SU-DHL-6 (cell line): Measurements from ENCODE around the gene RAB43.

Source experiments
- H2AFZ ChIP-seq: fragments of 200-600 bp; sonication (generic); 2 replicates; pipeline ENCODE4 v1.6.1; 2014; ENCODE audit warnings: low read depth, mild to moderate bottlenecking, moderate library complexity, mixed read lengths, antibody characterized with exemption, low read length; ENCODE audit not compliant: severe bottlenecking
- H3F3A ChIP-seq: fragments of 200-600 bp; shearing (Covaris generic); 2 replicates; pipeline ENCODE4 v1.6.0; 2016; ENCODE audit warnings: antibody characterized with exemption, mild to moderate bottlenecking; ENCODE audit not compliant: insufficient read depth
- H3K27ac ChIP-seq: fragments of 200-600 bp; sonication (generic); 2 replicates; pipeline ENCODE4 v1.5.1; 2016; ENCODE audit warnings: low read depth, mild to moderate bottlenecking, low read length, moderate library complexity, mixed read lengths
- H3K27me3 ChIP-seq: fragments of 200-600 bp; sonication (generic), shearing (Covaris generic); 2 replicates; pipeline ENCODE4 v1.6.0; 2014; ENCODE audit warnings: mild to moderate bottlenecking, low read length
- H3K36me3 ChIP-seq: fragments of 200-600 bp; sonication (generic); 2 replicates; pipeline ENCODE4 v1.6.1; 2014; ENCODE audit warnings: mild to moderate bottlenecking, low read length, mixed read lengths
- H3K4me2 ChIP-seq: fragments of 300-600, 200-600 bp; shearing (Covaris generic), sonication (generic); 2 replicates; pipeline ENCODE4 v1.6.0; 2014; ENCODE audit warnings: low read length, low read depth, mild to moderate bottlenecking; ENCODE audit not compliant: poor library complexity, severe bottlenecking
- H3K4me3 ChIP-seq: fragments of 200-600 bp; sonication (generic); 2 replicates; pipeline ENCODE4 v1.5.1; 2014; ENCODE audit warnings: antibody characterized with exemption, low read length, mild to moderate bottlenecking, mixed read lengths; ENCODE audit not compliant: insufficient read depth, poor library complexity, severe bottlenecking
- H3K79me2 ChIP-seq: fragments of 200-600 bp; sonication (generic); 2 replicates; pipeline ENCODE4 v1.6.1; 2014; ENCODE audit warnings: mild to moderate bottlenecking, low read length, moderate library complexity; ENCODE audit not compliant: insufficient read depth
- H3K9ac ChIP-seq: fragments of 200-600 bp; sonication (generic); 2 replicates; pipeline ENCODE4 v1.7.0; 2014; ENCODE audit warnings: mild to moderate bottlenecking, low read length
- H3K9me2 ChIP-seq: fragments of 200-600 bp; sonication (generic); replicated peaks from 2 replicates; pipeline ENCODE4 v1.6.1; 2014; ENCODE audit warnings: low read length; ENCODE audit not compliant: insufficient read depth
- H3K9me3 ChIP-seq: fragments of 200-600 bp; sonication (generic); 2 replicates; pipeline ENCODE4 v1.6.1; 2014; ENCODE audit warnings: low read length, mixed read lengths; ENCODE audit not compliant: insufficient read depth
- H4K20me1 ChIP-seq: fragments of 200-600 bp; sonication (generic); 2 replicates; pipeline ENCODE4 v1.6.1; 2014; ENCODE audit warnings: low read depth, mild to moderate bottlenecking, antibody characterized with exemption, low read length, moderate library complexity, mixed read lengths
- EZH2phosphoT487 ChIP-seq: fragments of 200-600 bp; sonication (generic), shearing (Covaris generic); conservative IDR thresholded peaks from 2 replicates; pipeline ENCODE4 v1.6.1; 2018; ENCODE audit warnings: mild to moderate bottlenecking, antibody characterized with exemption, low read length, moderate library complexity, mixed read lengths
- TF ChIP-seq, protein P1 (sequence below): fragments of 200-600 bp; sonication (generic); IDR thresholded peaks from one replicate; pipeline ENCODE4 v1.5.1; 2017; ENCODE audit warnings: antibody characterized with exemption, mild to moderate bottlenecking, low read length, moderate library complexity; ENCODE audit not compliant: insufficient read depth, poor library complexity, severe bottlenecking

RAB43 gene

DNA sequence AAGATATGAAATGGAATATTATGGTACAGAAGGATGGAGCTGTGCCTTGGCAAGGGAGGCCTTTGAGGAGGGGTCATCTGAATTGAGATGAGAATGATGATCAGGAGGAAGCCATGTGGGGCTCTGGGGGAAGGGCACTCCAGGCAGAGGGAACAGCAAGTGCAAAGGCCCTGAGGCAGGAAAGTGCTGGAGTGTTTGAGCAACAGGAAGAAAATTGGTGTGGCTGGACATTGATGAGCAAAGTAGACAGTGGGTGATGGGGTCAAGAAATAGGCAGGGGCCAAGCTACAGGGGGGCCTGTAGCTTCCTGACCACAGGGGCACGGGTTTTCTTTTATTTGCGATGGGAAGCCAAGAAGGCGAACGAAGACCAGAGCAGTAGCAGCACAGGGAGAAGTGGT is 64.4 kb downstream of the RAB43 start:
- Histone ChIP-seq H3K4me3 (no peak overlapping the region), H3K27ac (no peak overlapping the region), H3K9me3 (no peaks in the 10 kb centered on the region), H3K27me3 (no peaks in the 10 kb centered on the region), H4K20me1 (no peaks in the 10 kb centered on the region), H3K4me2 (no peak overlapping the region), H2AFZ (no peak overlapping the region), H3K9me2 (no peaks in the 10 kb centered on the region), H3K9ac (no peak overlapping the region), H3K36me3 (no peaks in the 10 kb centered on the region), H3F3A (no peaks in the 10 kb centered on the region), H3K79me2 (no peaks in the 10 kb centered on the region)
- TF ChIP-seq EZH2phosphoT487: no peak
- TF ChIP-seq, protein P1, sequence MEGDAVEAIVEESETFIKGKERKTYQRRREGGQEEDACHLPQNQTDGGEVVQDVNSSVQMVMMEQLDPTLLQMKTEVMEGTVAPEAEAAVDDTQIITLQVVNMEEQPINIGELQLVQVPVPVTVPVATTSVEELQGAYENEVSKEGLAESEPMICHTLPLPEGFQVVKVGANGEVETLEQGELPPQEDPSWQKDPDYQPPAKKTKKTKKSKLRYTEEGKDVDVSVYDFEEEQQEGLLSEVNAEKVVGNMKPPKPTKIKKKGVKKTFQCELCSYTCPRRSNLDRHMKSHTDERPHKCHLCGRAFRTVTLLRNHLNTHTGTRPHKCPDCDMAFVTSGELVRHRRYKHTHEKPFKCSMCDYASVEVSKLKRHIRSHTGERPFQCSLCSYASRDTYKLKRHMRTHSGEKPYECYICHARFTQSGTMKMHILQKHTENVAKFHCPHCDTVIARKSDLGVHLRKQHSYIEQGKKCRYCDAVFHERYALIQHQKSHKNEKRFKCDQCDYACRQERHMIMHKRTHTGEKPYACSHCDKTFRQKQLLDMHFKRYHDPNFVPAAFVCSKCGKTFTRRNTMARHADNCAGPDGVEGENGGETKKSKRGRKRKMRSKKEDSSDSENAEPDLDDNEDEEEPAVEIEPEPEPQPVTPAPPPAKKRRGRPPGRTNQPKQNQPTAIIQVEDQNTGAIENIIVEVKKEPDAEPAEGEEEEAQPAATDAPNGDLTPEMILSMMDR: no peak

- Histone ChIP-seq H3K36me3 (no peaks in the 10 kb centered on the region), H3K9ac (no peak overlapping the region), H2AFZ (no peak overlapping the region), H3K79me2 (no peaks in the 10 kb centered on the region), H3K4me3 (no peak overlapping the region), H3F3A (no peaks in the 10 kb centered on the region), H3K27me3 (no peaks in the 10 kb centered on the region), H3K4me2 (no peak overlapping the region), H3K27ac (no peak overlapping the region), H3K9me2 (no peaks in the 10 kb centered on the region), H4K20me1 (no peaks in the 10 kb centered on the region), H3K9me3 (no peaks in the 10 kb centered on the region)
- TF ChIP-seq, protein P1: no peak
- TF ChIP-seq EZH2phosphoT487: no peak
These were observed 65.0 kb downstream of the RAB43 start for GRCh38 chr3:129056451-129057173.

GRCh38 chr3:129054605-129055104 is 66.9 kb downstream of the RAB43 start:
- Histone ChIP-seq H3F3A (no peaks in the 10 kb centered on the region), H3K27me3 (no peaks in the 10 kb centered on the region), H3K9me2 (no peaks in the 10 kb centered on the region), H3K27ac (no peak overlapping the region), H3K9ac (no peak overlapping the region), H3K9me3 (no peaks in the 10 kb centered on the region), H3K4me3 (no peak overlapping the region), H3K4me2 (no peak overlapping the region), H3K79me2 (no peaks in the 10 kb centered on the region), H2AFZ (no peak overlapping the region), H3K36me3 (no peaks in the 10 kb centered on the region), H4K20me1 (no peaks in the 10 kb centered on the region)
- no peak for TF ChIP-seq EZH2phosphoT487
- TF ChIP-seq, protein P1: no peak
